Measurements from ENCODE around the gene SLX9.

DNA sequence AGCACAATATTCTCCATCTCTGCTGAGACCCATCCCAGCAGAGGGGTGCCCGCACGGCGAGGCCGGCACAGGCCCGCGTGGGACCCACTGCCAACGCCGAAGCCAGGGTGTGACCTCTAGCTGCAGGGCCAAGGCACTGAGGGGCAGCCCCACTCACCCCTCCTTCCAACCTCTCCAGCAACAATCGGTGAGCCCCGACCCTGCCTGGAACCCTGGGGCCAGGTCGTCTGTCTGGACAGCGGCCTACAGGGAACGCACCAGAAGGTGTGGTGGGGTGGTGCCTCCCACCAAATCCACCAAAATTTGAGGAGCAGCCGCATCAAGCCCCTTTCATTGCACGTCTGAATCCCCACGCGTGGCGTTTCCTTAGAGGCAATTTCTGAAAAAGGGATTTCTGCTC, 71.6 kb downstream of the SLX9 start:
- TF ChIP-seq, protein P1, sequence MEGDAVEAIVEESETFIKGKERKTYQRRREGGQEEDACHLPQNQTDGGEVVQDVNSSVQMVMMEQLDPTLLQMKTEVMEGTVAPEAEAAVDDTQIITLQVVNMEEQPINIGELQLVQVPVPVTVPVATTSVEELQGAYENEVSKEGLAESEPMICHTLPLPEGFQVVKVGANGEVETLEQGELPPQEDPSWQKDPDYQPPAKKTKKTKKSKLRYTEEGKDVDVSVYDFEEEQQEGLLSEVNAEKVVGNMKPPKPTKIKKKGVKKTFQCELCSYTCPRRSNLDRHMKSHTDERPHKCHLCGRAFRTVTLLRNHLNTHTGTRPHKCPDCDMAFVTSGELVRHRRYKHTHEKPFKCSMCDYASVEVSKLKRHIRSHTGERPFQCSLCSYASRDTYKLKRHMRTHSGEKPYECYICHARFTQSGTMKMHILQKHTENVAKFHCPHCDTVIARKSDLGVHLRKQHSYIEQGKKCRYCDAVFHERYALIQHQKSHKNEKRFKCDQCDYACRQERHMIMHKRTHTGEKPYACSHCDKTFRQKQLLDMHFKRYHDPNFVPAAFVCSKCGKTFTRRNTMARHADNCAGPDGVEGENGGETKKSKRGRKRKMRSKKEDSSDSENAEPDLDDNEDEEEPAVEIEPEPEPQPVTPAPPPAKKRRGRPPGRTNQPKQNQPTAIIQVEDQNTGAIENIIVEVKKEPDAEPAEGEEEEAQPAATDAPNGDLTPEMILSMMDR (conservative IDR thresholded peaks at IDR 0.05 in 1 of 2, IDR thresholded peaks at IDR 0.05 in 1 of 2; ENCODE audit: extremely low read depth in 1 of 2, insufficient read depth in 1 of 2, low read depth in 1 of 2, low read length in 2 of 2) = no peak
- TF ChIP-seq EZH2 (IDR thresholded peaks at IDR 0.05; ENCODE audit: borderline replicate concordance, low read length) = no peak
